Measurements from ENCODE around the gene TDO2.

- TF ChIP-seq, protein P1, sequence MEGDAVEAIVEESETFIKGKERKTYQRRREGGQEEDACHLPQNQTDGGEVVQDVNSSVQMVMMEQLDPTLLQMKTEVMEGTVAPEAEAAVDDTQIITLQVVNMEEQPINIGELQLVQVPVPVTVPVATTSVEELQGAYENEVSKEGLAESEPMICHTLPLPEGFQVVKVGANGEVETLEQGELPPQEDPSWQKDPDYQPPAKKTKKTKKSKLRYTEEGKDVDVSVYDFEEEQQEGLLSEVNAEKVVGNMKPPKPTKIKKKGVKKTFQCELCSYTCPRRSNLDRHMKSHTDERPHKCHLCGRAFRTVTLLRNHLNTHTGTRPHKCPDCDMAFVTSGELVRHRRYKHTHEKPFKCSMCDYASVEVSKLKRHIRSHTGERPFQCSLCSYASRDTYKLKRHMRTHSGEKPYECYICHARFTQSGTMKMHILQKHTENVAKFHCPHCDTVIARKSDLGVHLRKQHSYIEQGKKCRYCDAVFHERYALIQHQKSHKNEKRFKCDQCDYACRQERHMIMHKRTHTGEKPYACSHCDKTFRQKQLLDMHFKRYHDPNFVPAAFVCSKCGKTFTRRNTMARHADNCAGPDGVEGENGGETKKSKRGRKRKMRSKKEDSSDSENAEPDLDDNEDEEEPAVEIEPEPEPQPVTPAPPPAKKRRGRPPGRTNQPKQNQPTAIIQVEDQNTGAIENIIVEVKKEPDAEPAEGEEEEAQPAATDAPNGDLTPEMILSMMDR (IDR thresholded peaks at IDR 0.05) = no peak
- TF ChIP-seq ZNF512 (CRISPR knock-in tag; IDR thresholded peaks at IDR 0.05; ENCODE audit: borderline replicate concordance) (no peak), TEAD4 (CRISPR knock-in tag; IDR thresholded peaks at IDR 0.05) (no peak), ZNF232 (CRISPR knock-in tag; IDR thresholded peaks at IDR 0.05) (no peak), ZBTB21 (CRISPR knock-in tag; IDR thresholded peaks at IDR 0.05; ENCODE audit: borderline replicate concordance) (no peak), RELA (CRISPR knock-in tag; IDR thresholded peaks at IDR 0.05; ENCODE audit: borderline replicate concordance) (no peak), ZNF121 (CRISPR knock-in tag; IDR thresholded peaks at IDR 0.05) (no peak)
- TF ChIP-seq, protein P2, sequence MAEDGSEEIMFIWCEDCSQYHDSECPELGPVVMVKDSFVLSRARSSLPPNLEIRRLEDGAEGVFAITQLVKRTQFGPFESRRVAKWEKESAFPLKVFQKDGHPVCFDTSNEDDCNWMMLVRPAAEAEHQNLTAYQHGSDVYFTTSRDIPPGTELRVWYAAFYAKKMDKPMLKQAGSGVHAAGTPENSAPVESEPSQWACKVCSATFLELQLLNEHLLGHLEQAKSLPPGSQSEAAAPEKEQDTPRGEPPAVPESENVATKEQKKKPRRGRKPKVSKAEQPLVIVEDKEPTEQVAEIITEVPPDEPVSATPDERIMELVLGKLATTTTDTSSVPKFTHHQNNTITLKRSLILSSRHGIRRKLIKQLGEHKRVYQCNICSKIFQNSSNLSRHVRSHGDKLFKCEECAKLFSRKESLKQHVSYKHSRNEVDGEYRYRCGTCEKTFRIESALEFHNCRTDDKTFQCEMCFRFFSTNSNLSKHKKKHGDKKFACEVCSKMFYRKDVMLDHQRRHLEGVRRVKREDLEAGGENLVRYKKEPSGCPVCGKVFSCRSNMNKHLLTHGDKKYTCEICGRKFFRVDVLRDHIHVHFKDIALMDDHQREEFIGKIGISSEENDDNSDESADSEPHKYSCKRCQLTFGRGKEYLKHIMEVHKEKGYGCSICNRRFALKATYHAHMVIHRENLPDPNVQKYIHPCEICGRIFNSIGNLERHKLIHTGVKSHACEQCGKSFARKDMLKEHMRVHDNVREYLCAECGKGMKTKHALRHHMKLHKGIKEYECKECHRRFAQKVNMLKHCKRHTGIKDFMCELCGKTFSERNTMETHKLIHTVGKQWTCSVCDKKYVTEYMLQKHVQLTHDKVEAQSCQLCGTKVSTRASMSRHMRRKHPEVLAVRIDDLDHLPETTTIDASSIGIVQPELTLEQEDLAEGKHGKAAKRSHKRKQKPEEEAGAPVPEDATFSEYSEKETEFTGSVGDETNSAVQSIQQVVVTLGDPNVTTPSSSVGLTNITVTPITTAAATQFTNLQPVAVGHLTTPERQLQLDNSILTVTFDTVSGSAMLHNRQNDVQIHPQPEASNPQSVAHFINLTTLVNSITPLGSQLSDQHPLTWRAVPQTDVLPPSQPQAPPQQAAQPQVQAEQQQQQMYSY (CRISPR knock-in tag; IDR thresholded peaks at IDR 0.05) = no peak
- TF ChIP-seq, protein P3, sequence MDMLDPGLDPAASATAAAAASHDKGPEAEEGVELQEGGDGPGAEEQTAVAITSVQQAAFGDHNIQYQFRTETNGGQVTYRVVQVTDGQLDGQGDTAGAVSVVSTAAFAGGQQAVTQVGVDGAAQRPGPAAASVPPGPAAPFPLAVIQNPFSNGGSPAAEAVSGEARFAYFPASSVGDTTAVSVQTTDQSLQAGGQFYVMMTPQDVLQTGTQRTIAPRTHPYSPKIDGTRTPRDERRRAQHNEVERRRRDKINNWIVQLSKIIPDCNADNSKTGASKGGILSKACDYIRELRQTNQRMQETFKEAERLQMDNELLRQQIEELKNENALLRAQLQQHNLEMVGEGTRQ (CRISPR knock-in tag; IDR thresholded peaks at IDR 0.05) = no peak
- TF ChIP-seq, protein P4, sequence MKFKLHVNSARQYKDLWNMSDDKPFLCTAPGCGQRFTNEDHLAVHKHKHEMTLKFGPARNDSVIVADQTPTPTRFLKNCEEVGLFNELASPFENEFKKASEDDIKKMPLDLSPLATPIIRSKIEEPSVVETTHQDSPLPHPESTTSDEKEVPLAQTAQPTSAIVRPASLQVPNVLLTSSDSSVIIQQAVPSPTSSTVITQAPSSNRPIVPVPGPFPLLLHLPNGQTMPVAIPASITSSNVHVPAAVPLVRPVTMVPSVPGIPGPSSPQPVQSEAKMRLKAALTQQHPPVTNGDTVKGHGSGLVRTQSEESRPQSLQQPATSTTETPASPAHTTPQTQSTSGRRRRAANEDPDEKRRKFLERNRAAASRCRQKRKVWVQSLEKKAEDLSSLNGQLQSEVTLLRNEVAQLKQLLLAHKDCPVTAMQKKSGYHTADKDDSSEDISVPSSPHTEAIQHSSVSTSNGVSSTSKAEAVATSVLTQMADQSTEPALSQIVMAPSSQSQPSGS (CRISPR knock-in tag; IDR thresholded peaks at IDR 0.05; ENCODE audit: borderline replicate concordance, low read depth) = no peak
Measured at GRCh38 chr4:155944516-155944915, 41.0 kb downstream of the TDO2 start.
